Left cardiac atrium (tissue), 4 donors: ENCODE measurements around the gene ZNF516. TPM values are rescaled to one million over a fixed set of nuclear protein-coding genes. Genes with fewer than 3 reads are reported as not detected.

Source experiments
- ATAC-seq, 2 donors: fragments of 200-7000 bp; cut with Tn5 transposase; one replicate each; pipeline ENCODE4 v1.9.1; 2020; ENCODE audit warnings: mild to moderate bottlenecking in 2 of 2, moderate library complexity in 2 of 2
- DNase-seq: peaks from one replicate; pipeline ENCODE4 v3.0.0-alpha.2; 2020
- intact Hi-C, 2 donors: fragments of 100-400 bp; cut with DNase I; formaldehyde crosslinking; loops; one replicate each; pipeline versions ENCODE4 v1.14.1 to v1.15.1; 2022 to 2023
- total RNA-seq, 2 donors: library from RNA; stranded (reverse); fragmentation: NEBNext Ultra II Directional; extraction: Animal tissue kit (Norgen Biotek cat#: 25700); gene quantifications; one replicate each; pipeline ENCODE4 v1.2.1, GENCODE V29; 2021
- donor health status: DM: no; HTN: yes; CAD: no.
- donor health status: DM: no; HTN: yes; CAD: no; lungs with severe emphysema.
- donor health status: DM: yes; HTN: yes; CAD: no.
- donor health status: Dilated cardiomyopathy.

The ZNF516 gene
- total RNA-seq, 2 donors from 2014 or later = 14.9 to 15.7 TPM

DNA sequence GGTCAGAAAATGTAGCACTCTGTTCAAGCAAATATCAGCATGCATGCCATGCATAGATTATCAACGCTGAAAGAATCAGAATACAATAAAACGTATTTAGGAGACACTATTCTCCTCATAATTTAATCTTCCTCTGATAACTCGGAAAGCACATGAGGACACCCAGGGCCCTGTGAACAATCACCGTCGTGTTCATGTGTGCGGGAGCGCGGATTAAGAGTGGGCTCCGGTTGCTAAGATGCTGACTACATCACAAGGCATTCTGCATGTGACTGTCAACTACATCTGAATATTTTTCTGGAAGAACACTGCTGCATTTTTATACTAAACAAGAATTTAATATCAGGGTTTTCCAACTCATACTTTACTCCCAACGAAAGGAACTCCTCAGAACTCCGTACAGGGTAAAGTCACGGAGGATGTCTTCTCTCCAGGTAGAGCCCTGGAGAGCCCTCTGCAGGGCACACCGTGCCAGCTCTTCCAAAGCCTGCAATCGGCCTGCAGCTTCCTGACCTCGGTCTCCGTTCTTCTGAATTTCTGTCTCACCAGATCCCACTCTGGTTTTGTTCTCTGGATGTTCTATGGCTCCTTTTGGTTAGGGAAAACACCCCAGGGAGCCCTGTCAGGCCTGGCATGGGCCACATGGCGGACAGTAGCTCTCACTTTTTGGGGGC, 59.6 kb downstream of the ZNF516 start:
- intact Hi-C loops = no loop called here
- DNase-seq (no peak), ATAC-seq (no peak)

DNA sequence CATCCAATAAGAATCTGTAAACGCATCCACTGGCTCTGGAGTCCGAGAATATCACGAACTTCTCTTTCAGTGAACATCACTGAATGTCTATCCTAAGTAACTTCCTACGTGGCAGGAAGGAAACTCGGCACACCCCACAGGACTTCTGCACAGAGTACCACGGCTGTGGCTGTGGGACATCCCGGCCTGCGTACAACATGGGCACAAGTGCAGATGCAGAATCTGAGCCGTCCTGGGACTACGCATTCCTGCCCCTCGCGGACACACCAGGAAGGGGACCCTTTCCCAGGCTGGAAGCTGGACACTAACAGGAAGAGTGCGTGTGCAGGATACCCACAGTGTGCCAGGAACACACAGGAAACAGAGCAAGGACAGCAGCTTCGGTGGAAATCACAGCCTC, 60.6 kb downstream of the ZNF516 start:
- intact Hi-C loops = no loop called here
- DNase-seq = no peak
- ATAC-seq = no peak

- DNase-seq (no peak), ATAC-seq (no peak)
- intact Hi-C loops = no loop called here
Observed at GRCh38 chr18:76433788-76434187, 61.3 kb downstream of the ZNF516 start.

- intact Hi-C loops = no loop called here
- ATAC-seq = no peak
- no peak for DNase-seq
Observed at GRCh38 chr18:76432970-76433767, 61.9 kb downstream of the ZNF516 start.

DNA sequence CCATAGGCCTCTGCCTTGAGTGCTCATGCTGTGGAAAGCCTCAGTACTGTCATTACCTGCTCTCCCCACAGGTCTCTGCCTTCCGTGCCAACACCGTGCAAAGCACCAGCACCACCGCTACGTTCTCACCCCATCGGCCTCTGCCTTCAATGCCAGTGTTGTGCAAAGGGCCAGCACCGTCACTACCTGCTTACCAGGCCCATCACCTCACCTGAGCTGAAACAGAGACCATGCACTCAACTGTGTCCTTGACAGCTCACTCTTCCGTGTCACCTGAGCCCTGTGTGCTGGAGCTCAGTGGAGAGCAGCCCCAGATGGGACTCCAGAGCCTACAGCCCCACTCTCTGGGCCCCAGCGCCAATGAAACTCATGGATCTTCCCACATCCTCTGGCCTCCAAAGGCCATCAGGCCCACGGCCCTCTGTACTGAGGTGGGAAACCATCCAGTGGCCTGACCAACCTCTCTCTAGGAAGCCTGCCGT, 62.7 kb downstream of the ZNF516 start:
- intact Hi-C loops = no loop called here
- ATAC-seq = no peak

GRCh38 chr18:76431437-76432273, 63.4 kb downstream of the ZNF516 start:
- DNase-seq (no peak), ATAC-seq (no peak)
- intact Hi-C loops = no loop called here

More for the DNA sequence above, 62.7 kb downstream of the ZNF516 start:
- no peak for DNase-seq

- intact Hi-C loops = no loop called here
- DNase-seq (no peak), ATAC-seq (peak in 1 of 2 donors; percentile 56)
Observed at GRCh38 chr18:76430636-76431035, 64.4 kb downstream of the ZNF516 start.

DNA sequence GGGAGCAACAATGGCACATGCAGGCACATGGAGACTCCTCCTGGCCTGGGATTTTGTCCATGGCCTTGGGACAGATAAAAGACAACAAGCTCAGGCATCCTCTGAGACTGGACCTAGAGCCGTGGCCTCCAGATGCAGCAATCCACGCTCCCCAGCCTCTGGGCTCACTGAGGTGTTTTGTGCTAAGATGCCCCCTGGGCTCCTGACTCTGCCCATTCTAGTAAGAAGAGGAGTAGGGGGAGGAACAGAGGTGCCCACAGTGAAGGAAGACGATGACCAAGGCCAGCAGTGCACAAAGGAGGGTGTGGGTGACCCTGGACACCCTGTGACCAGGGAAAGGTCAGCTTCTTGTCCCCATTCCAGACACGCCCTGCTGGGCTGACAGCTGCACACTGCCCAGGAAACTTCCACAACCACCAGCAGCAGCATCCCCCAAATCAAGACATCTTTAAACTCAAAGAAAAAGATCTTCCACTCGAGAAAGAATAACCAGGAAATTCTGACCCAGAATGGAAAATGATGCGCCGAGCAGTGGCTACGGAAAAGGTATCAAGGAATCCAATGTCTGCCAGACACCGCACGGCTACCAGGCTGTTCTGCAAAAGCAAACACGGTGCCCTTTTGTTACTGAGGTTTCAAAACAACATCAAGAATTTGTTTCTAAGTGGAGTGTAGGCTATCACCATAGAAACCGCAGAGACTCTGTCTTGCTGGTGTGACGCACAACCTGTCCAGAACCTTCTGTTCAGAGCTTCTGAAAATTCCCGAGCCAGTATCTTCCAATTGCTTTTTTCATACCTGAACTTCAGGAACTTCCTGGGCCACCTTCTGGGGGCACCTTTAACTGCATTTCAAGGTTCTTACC, 65.5 kb downstream of the ZNF516 start:
- intact Hi-C loops = no loop called here
- ATAC-seq = peak; percentile 29 to 31
- DNase-seq = no peak

DNA sequence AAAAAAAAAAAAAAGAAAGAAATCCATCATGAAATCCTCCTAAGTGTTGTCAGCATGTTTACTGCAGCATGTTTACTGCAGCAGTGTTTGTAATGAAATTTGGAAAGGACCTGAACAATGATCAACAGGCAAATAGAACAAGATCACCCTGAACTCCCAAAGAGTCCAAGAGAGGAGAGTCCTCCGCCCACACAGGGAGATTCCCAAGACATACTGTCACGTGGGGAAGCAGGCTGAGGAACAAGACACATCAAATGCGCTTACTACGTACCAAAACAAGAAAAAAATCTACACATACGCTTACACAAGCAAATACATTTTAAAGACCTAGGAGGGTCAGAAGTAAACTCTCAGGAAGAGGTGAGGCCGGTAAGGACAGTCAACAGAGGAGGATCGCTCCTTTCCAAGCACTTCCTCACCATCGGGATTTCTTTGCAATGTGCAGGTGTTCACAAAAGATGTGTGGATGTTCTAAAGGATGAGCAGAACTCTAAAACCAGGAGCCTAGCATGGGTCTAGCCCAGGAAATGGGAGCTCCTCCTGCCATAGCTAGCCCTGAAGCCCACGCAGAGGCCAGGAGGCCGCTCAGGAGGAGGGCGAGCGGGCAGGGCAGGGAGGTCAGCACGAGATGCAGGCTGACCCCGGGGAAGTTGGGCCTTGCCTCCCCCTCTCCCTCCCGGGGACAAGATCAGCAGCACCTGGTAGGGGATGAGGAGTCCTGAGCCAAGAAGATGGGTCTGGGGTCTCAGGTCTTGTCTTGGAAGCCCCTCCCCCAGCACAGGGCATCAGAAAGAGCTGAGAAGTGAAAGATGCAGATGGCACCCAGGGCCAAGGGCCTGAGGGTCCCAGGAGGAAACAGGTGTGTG, 66.4 kb downstream of the ZNF516 start:
- DNase-seq (no peak), ATAC-seq (peak in 1 of 2 donors; percentile 9)
- intact Hi-C loops = no loop called here

GRCh38 chr18:76426737-76427305, 68.2 kb downstream of the ZNF516 start:
- ATAC-seq = peak; percentile 53 to 60
- peak; percentile 36 for DNase-seq
- intact Hi-C loops = no loop called here

GRCh38 chr18:76425146-76426131, 69.6 kb downstream of the ZNF516 start:
- intact Hi-C loops = no loop called here
- ATAC-seq (no peak), DNase-seq (no peak)

- DNase-seq = no peak
Observed at GRCh38 chr18:76422838-76423237, 72.2 kb downstream of the ZNF516 start.

DNA sequence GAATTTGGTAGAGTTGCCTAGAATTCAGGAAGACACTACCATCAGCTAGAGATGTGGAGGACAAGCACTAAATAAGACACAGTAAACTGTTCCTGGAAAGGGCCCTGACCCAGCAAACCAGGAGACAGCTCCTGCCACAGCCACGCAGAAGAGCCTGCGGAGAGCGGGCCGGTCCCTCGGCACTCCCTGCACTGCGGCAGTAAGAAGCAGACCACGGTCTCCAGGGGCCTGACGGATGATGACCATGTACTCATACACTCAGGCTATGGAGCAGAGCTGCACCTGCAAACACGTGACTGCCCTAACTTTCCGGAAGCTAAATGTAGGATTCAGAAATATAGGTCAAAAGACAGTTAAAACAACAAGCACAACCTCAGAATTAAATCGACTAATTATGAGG, 72.9 kb downstream of the ZNF516 start:
- DNase-seq (no peak), ATAC-seq (no peak)
- intact Hi-C loops = no loop called here

More at GRCh38 chr18:76422838-76423237, 72.2 kb downstream of the ZNF516 start:
- ATAC-seq = no peak
- intact Hi-C loops = no loop called here

GRCh38 chr18:76421685-76422078, 73.4 kb downstream of the ZNF516 start:
- DNase-seq (no peak), ATAC-seq (no peak)
- intact Hi-C loops = no loop called here

DNA sequence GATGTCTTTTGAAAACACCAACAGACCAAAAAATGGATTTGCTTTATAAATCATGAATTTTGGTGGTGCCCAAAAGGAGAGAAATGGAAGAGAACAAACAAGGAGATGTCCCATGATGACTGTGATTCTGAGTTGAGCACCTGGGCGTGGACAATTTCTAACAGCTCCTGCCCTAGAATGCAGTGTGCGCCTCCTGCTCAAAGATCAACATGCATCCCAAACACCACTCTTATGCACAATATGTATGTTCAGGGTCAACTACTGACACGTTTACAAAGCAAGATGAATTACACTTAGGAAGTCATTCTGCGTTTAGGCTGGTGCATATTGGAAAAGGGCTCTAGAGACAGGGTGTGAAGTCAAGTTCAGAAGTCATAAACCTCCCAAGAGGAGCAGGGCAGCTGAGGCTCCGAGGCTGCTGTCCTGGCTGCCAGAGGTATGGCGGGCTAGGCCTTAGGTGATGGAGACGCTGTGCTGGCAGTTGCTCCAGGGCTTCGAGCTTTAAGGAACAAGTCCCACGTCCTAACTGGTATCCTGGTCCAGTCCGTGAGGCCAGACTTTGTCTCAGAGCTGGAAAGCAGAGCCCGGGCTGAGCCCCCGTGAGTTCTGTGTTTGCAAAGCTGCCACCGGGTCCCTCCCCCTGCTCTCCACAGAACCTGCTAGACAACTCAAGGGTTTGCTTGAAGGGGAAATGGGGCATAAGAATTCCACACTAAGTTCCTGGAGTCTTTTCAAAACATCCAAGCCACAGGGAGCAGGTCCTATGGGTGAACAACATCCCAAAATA, 74.0 kb downstream of the ZNF516 start:
- ATAC-seq (no peak), DNase-seq (no peak)
- intact Hi-C loops = no loop called here

DNA sequence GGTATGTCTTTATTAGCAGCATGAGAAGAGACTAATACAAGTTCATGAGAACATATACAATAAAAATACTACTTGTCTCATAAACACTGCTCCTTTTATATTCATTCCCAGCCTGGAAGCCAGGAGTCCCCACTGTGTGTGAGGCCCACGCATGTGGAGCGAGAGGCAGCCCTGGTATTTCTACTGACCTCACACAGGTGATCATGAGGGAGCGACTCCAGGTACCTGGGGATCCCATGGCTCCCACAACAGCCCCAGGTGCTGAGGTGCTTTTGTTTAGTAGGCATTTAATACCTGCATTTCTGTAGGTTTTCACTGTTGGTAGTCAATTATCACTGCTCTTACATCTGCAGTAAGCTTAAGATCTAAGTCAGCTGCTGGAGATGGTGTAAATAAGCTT, 75.2 kb downstream of the ZNF516 start:
- no peak for ATAC-seq
- intact Hi-C loops = no loop called here
- DNase-seq = no peak
